ENCODE results near the gene MEF2D.

DNA sequence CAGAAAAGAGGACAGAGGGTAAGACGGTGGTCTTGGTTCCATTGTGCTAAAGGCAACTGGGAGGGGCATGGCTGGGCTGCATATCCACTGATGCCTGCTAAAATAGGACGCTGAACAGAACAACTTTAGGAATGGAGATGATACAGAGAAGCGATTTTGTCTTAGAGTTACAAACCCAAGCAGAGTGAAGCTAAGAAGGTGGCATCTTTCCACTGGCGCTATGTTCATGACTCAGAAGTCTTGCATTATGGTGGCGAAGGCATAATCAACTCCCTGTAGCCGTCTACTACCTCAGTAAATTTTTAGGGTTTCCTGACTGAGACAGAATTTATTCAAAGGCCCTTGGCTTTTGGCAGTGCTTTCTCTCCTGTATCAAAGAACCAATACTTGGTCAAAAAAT lies 57.3 kb downstream of the MEF2D start:
- TF ChIP-seq YY1 (IDR thresholded peaks at IDR 0.05; ENCODE audit: insufficient read depth, insufficient read length) (no peak), SUZ12 (IDR thresholded peaks at IDR 0.05; ENCODE audit: extremely low read depth, insufficient read depth, insufficient read length) (no peak)

Measured in NT2/D1 (cell line).